Activated CD4-positive, alpha-beta T cell treated with anti-CD3 and anti-CD28 coated beads for 4 hours (primary cell): ENCODE data around the gene ESRRB.

Experiments
- DNase-seq, 2 donors: peaks; one replicate each; pipeline ENCODE4 v3.0.0-alpha.2; 2020

ESRRB gene

GRCh38 chr14:76352639-76353281 lies 23.2 kb upstream of the ESRRB start:
- DNase-seq, result peak; percentile 16 to 39

- no peak for DNase-seq
These were observed 21.6 kb upstream of the ESRRB start for GRCh38 chr14:76354310-76354709.

DNA sequence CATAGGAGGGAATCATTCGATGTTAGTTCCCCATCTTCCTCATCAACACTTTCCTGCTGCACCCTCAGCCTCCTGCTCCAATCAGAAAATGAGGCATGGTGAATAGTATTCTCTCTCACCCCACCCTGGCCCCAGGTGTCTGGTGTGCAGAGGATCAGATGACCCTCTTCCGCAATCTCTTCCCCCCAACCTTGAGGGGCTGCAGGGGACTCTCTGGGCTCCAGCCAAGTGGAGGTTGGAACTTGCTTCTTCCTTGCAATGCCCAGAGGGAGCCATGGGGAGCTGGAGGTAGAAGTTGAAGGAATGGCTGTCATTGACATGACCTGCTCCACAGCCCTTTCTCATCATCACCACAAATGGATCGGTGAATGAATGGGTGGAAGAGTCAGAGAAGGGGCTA lies 20.2 kb upstream of the ESRRB start:
- no peak for DNase-seq

DNA sequence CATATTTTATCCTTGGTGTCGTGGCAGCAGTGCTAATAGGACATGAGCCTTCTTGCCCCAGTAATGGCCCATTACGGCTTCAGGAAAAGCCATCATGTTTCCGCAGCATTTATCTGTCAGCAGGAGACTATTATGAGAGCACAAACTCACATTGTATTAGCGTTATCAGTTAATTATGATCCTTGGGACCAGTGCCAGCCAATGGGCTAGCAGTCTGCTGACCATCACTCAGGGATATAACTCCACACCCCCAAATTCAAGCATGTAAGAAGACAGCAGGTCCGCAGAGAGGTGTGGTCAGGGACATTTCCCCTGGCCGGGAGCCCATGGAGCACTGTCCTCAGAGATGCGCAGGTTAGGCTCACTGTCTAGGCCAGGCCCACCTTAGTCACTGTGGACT lies 4.9 kb upstream of the ESRRB start:
- no peak for DNase-seq

GRCh38 chr14:76373456-76373855 lies 2.5 kb upstream of the ESRRB start:
- DNase-seq, result no peak

DNA sequence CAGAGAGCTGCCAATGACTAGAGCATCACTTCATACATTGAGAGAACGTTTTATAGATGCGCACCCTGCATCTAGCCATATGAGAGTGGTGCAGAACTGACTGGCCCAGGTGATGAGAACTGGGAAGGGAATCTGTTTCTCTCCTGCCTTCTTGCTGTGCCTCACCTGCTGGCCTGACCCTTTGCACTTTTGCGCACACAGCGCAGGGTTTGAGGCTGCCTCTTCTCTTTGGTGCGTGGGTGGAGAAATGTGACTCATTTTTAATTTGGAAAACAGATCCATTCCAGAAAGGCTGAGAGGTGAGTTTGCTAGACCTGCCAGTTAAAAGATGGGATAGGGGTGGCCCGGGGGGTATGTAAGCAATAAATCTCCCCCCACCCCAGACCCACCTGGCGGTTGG lies 453 bp upstream of the ESRRB start:
- DNase-seq, result no peak

DNA sequence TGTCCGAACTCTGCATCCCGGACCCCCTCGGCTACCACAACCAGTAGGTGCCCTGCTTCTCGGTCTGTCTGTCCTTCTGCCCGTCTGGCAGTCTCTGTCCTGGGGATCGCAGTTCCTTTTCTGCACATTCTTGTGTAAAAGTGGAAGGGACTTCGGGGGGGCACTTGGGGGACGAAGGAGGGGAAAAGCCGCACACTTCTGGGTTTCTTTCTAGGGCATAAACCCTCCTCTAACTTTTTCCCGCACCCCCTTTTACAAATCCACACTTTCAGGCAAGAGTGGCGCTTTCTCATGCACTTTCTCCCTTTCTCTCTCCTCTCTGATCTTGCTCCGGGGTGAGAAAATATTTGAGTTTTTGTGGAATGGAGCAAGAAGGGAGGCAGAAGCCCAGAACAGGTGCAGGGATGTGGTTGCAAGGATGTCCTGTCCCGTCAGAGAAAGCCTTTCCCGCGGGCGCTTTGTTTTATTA lies 506 bp downstream of the ESRRB start:
- DNase-seq, result no peak

- DNase-seq, result no peak
These were observed 1.2 kb downstream of the ESRRB start for GRCh38 chr14:76376878-76377734.

DNA sequence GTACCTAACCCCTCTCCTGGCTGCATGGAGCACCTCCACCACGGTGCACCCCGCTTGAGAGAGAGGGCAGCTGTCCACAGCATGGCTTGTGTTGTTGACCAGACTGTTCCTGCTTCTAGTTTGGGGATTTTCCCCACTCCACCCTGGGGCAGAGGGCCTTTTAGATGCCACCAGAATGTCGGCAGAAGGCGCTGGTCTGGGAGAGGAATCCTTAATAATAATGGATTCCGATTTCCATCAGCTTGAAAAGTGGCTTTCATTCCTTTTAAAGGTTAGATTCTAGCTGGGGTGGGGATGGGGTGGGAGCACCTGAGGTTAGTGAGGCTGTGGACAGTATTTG lies 1.8 kb downstream of the ESRRB start:
- DNase-seq, result no peak

- no peak for DNase-seq
These were observed 5.1 kb downstream of the ESRRB start for GRCh38 chr14:76380991-76381390.

DNA sequence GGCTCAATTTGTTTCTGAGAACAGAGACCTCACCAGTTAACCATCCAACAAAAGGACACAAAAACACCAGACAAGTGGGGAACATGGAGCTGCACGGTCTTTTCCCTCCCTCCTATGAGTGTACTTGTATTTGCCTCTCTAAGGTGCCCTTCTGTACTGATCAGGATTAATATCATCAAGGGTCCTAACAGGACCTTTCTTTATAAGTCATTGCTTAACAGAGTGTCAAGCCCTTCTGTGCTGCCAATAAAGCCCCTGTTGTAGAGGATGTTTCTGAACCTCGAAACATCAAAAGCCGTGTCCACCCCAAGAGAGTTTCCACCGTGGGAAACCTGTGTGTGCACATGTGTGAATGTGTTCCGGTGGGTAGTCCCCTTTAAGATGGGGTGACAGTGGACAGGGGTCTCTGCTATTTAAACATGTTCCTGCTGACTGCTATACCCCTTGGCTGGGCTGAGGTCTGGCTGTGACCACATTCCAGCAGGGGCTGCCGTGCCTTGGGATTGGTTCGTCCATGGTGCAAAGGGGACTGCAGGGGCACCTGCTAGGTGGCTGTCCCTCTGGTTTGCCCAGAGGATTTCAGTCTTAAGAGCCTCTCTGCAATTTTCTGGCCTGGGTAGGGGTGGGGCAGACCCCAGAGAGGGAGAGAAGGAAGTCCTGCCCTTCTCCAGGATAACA lies 6.0 kb downstream of the ESRRB start:
- DNase-seq, result no peak

- DNase-seq, result no peak
These were observed 6.5 kb downstream of the ESRRB start for GRCh38 chr14:76382495-76382832.

- DNase-seq, result no peak
These were observed 9.5 kb downstream of the ESRRB start for GRCh38 chr14:76385435-76385834.

GRCh38 chr14:76386944-76387782 lies 11.2 kb downstream of the ESRRB start:
- DNase-seq, result peak; percentile 7 to 47

GRCh38 chr14:76389841-76390240 lies 13.9 kb downstream of the ESRRB start:
- no peak for DNase-seq

DNA sequence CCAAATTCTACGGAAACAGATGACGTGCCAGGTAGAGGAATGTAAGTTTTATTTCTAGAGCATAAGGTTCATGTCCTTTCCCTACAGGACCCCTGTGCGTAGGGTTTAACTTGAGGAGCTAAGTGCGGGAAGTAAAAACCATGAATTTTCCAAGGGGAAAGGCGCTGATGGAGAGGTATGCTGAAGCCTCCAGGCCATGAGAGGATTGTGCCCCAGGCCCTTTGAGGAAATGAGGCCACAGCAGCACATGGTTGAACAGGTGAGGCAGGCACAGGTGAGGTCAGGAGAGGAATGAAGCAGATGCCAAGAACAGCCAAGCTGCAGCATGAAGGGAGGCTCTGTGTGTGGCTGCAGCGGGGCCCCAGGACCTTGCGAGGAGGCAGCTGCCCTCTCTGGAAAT lies 14.7 kb downstream of the ESRRB start:
- DNase-seq, result no peak

DNA sequence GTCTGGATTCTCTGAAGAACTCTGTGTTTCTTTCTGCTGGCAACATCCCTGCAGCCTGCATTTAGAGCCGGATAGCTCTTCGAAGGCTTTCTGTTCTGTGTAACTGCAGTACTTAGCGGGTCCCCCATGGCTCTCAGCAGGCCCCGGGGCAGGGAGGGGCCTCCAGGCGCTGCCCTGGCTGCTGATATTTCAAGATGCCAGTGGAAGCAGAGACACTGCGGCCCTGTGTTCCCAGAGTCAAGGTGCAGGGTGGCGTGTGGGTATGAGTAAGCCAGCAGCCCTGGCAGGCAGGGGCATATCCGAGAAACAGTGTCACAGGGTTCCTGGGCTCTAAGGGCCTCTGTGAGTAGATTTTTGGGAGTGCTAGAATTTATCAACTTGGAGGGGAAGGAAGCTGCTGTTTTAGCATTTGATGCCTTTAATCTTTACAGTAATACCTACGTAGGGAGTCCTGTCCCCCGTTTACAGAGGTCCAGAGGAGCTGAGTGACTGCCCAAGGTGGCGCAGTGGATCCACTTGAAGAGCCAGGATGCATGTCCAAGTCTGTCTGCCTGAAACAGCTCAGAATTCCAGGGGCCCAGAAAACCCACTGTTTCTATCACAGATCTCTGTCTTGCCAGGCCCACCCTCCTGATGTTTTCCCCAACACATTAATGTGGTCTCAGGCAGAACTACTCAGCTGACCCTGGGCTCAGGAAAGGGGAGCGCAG lies 16.2 kb downstream of the ESRRB start:
- no peak for DNase-seq

- no peak for DNase-seq
These were observed 18.6 kb downstream of the ESRRB start for GRCh38 chr14:76394569-76394968.

DNA sequence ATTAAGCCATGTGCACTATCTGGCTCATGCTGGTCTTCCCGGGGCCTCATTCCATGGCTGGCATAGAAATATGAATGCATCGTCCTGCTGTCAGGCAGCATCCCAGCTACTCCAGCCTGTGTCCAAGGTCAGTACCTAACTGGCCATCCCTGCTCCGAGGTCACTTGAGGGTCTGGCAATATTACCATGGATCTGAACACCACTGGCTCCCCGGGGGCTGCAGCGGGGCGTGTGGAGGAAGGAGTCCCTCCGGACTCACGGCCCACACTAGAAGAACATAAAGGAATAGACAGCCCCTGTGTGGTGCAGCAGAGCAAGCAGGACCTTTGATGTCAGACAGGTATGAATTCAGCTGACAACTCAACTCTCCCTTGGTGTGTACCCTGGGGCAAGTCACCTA lies 19.2 kb downstream of the ESRRB start:
- no peak for DNase-seq

GRCh38 chr14:76396714-76397187 lies 20.8 kb downstream of the ESRRB start:
- DNase-seq, result no peak

DNA sequence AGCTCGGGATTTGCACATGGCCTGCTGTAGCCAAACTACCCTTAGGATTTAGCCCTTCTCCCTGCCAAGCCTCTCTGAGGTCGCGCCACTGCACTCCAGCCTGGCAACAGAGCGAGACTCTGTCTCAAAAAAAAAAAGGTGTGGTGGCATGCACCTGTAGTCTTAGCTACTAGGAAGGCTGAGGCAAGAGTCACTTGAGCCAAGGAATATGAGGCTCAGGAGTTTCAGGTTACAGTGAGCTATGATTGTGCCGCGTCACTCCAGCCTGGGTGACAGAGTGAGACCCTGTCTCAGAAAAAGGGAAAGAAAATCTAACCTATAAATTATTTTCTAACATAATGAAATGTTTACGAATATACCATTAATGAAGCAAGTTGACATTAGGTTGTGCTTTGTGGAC lies 29.7 kb downstream of the ESRRB start:
- no peak for DNase-seq

- no peak for DNase-seq
These were observed 31.7 kb downstream of the ESRRB start for GRCh38 chr14:76407449-76408150.
